NCI-H460 (cell line): ENCODE measurements around the gene KRTAP24-1. TPM values are rescaled to one million over a fixed set of nuclear protein-coding genes. Genes with fewer than 3 reads are reported as not detected.

Source experiments
- DNase-seq: peaks from one replicate; pipeline ENCODE4 v3.0.0-alpha.2; 2016; ENCODE audit warnings: low read depth; ENCODE audit errors: extremely low read depth
- total RNA-seq: library from RNA; depleted of rRNA; stranded (reverse); fragments of >200 nt; shearing (Covaris generic); gene quantifications from 2 replicates; pipeline ENCODE4 v1.2.3, GENCODE V29; 2014; rRNA removed

The KRTAP24-1 gene
- total RNA-seq, 1 experiment from 2014 or later, result not detected

DNA sequence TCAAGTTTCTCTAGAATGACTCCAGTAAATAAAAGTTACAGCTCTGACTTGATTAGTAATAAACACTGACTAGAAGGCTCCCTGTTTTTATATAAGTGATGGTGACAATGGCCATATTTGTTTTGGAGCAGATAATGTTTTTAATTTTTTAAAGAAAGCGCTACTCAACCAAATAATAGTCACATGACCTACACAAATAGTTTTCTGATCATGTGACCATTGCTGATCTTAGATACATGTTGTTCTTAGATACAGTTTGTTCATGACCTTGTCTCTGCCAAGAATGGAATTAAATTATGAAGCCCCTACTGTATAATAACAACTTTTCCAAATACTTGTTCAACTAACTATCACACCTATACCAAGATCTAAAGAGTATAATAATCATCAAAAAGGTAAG lies 44.6 kb downstream of the KRTAP24-1 start:
- no peak for DNase-seq

DNA sequence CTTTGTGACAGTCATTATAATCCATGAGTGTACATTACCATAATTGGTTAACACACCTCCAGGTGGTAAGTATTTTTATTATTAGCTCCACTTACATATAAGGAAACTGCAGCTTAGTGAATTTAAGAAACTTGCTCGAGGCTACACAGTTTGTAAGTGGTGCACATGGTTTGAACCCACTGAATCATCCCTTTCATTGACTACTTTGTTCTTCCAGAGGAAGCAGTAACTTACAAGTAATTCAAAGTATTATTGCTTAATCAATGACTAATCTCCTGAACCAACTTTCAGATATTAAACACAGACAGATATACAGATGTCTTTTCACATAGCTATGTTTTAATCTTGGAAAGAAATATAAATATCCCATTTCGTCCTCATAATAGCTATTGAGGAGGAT lies 48.1 kb downstream of the KRTAP24-1 start:
- DNase-seq, result no peak

- no peak for DNase-seq
Measured at GRCh38 chr21:30234050-30234449, 48.7 kb downstream of the KRTAP24-1 start.

GRCh38 chr21:30233228-30234020 lies 49.3 kb downstream of the KRTAP24-1 start:
- no peak for DNase-seq

DNA sequence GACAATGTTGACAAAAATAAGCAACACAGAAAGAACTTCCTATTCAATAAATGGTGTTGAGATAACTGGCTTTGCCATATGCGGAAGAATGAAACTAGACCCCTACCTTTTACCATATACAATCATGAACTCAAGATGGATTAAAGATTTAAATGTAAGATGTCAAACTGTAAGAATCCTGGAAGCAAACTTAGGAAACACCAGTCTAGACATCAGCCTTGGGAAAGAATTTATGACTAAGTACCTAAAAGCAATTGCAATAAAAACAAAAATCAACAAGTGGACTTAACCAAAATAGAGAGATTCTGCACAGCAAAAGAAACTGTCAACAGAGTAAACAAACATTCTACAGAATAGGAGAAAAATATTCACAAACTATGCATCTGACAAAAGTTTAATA lies 50.7 kb downstream of the KRTAP24-1 start:
- no peak for DNase-seq

Other genes with a start within 250 kb of the KRTAP24-1 start
- gene CLDN17, start 116.1 kb downstream of the KRTAP24-1 start, total RNA-seq, result not detected in 2 replicates
- gene CLDN8, start 66.9 kb downstream of the KRTAP24-1 start, total RNA-seq, result not detected in 2 replicates
- gene KRTAP25-1, start 6.6 kb upstream of the KRTAP24-1 start, total RNA-seq, result not detected in 2 replicates
- not detected in 2 replicates for gene KRTAP26-1, start 37.4 kb upstream of the KRTAP24-1 start, total RNA-seq
- gene KRTAP27-1, start 54.7 kb upstream of the KRTAP24-1 start, total RNA-seq, result not detected in 2 replicates
- gene KRTAP23-1, start 65.7 kb upstream of the KRTAP24-1 start, total RNA-seq, result not detected in 2 replicates
- gene KRTAP13-2, start 89.3 kb upstream of the KRTAP24-1 start, total RNA-seq, result not detected in 2 replicates
- gene KRTAP13-1, start 113.1 kb upstream of the KRTAP24-1 start, total RNA-seq, result not detected in 2 replicates
- gene KRTAP13-3, start 143.0 kb upstream of the KRTAP24-1 start, total RNA-seq, result not detected in 2 replicates
- not detected in 2 replicates for gene KRTAP13-4, start 147.3 kb upstream of the KRTAP24-1 start, total RNA-seq
- gene KRTAP15-1, start 157.3 kb upstream of the KRTAP24-1 start, total RNA-seq, result not detected in 2 replicates
- not detected in 2 replicates for gene KRTAP19-1, start 197.4 kb upstream of the KRTAP24-1 start, total RNA-seq
- gene KRTAP19-2, start 204.5 kb upstream of the KRTAP24-1 start, total RNA-seq, result not detected in 2 replicates
- not detected in 2 replicates for gene KRTAP19-3, start 209.1 kb upstream of the KRTAP24-1 start, total RNA-seq
- not detected in 2 replicates for gene KRTAP19-4, start 214.2 kb upstream of the KRTAP24-1 start, total RNA-seq
- gene KRTAP19-5, start 219.2 kb upstream of the KRTAP24-1 start, total RNA-seq, result not detected in 2 replicates